NCI-H526 treated with DMSO at 0.1 percent for 48 hours (cell line): ENCODE data around the gene IFNLR1.

Experiments
- DNase-seq: peaks from one replicate; lab custom pipeline; 2025; lab: John Stamatoyannopoulos, UW

The IFNLR1 gene

DNA sequence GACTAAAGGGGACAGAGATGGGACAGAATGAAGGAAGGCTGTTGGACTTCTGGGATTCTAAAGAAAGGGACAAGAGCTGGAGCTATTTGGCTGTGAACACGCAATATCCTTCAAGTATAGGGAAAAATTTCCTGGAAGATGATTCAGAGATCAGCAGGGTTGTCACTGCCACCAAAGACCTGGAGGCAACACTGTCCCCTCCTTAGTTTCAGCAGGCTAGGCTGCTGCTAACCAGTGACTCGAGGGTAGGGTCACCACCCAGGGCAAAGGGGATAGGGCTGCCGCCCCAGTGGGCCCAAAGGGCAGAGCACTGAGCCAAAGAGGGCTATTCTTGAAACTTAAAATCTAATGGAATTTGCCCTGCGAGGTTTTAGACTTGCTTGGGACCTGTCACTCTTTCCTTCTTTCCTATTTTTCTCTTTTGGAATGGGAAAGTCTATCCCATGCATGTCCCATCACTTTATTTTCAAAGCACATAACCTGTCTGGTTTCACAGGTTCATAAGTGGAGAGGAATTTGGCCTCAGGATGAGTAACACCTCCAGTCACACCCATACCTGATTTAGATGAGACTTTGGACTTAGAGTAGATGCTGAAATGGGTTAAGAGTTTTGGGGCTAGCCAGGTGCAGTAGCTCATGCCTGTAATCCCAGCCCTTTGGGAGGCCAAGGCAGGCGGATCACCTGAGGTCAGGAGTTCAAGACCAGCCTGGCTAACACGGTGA, 11.9 kb downstream of the IFNLR1 start:
- no peak for DNase-seq

DNA sequence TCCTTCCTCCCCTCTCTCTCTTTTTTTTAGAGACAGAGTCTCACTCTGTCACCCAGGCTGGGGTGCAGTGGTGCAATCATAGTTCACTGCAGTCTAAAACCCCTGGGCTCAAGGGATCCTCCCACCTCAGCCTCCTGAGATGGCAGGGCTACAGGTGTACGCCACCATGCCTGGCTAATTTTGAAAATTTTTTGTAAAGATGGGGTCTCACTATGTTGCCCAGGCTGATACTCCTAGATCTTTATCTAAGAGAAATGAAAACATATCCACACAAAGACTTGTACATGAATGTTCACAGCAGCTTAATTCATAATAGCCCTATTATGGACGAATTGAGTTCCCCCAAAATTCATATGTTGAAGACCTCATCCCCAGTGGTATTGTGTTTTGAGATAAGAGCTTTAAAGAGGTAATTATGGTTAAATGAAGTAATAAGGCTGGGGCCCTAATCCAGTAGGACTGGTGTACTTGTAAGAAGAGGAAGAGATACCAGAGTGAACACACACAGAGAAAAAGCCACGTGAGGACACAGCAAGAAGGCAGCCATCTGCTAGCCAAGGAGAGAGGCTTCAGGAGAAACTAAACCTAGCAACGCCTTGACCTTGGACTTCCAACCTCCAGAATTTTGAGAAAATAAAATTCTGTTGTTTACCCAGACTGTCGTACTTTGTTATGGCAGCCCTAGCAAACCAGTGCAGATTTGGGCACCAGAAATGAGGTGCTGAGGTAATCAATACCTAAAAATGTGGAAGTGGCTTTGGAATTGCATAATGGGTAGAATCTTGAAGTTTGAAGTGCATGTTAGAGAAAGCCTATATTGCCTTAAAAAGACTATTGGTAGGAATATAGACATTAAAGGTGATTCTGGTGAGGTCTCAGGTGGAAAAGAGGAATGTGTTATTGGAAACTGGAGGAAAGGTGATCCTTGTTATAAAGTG, 13.2 kb downstream of the IFNLR1 start:
- DNase-seq = no peak

DNA sequence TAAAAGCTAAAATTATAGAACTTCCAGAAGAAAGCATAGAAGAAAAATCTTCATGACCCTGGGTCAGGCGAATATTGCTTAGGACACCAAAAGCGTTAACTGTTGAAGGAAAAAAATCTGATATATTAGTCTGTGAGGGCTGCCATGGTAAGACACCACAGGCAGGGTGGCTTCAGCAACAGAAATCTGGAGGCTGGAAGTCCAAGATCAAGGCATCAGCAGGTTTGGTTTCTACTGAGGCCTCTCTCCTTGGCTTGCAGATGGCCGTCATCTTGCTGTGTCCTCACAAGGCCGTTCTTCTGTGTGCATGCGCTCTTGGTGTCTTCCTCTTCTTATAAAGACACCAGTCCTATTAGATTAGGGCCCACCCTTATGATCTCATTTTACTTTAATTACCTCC, 14.5 kb downstream of the IFNLR1 start:
- no peak for DNase-seq

DNA sequence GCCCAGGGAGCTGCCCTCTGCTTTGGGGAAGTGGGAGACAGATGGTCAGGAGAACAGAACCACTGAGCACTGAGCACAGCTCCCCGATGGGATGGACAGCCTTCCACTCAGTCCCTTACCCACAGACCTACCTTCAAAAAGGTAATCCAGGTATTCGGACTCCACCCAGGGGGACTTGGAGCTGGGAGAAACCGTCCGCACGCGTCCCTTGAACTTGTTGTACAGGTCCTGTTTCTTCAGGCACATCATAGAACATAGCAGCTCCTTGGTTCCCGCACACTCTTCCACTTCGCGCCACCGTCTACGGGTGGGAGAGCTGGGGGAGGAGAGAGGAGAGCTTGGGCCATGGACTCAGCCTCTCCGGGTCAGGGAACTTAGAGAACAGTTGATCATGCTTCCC, 17.8 kb downstream of the IFNLR1 start:
- no peak for DNase-seq

DNA sequence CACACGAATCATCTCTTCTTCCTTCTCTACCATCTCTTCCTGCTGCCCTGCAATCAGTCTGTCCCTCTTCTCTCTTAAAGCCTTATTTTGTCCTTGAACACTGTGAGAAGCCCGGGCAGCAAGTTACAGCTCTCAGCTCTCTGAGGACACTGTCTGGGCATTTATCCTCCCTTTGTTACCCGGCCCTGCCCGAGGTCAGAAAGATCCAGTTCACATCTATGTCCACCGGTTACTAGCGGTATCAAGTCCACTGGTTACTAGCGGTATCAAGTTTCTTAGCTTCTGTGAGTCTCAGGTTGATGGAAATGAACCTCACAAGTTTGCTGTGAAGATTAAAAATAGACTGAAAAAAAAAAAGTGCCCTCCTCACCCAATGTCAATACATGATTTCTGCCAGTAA, 18.8 kb downstream of the IFNLR1 start:
- no peak for DNase-seq

DNA sequence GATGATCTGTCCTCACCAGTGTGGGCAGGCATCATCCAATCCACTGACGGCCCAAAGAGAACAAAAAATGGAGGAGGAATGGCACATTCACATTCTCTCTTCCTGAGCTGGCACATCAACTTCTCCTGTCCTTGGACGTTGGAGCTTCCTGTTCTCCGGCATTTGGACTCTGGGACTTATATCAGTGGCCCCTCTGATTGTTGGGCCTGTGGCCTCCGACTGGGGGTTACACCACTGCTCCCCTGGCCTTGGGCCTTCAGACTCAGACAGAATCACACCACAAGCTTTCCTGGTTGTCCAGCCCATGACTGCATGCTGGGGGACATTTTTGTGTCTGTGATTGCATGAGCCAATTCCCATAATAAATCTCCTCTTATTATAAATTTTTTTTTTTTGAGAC, 20.1 kb downstream of the IFNLR1 start:
- DNase-seq = no peak

DNA sequence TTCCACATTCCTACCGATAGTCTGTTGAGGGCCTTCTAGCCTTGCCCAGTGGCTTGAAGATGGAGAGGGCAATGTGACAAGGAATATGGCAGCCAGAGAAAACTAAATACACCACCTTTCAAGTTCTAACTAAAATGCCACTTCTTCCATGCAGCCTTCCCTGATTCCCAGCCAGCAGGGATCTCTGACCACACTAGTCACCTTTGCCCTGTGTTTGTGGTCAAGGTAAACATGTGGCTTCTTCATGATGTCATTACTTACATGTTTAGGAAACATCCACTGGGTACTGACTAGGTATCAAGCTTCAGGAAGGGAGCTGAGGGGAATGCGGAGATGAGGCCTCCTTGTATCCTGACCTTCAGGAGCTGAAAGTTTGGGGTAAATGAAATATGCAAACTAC, 21.6 kb downstream of the IFNLR1 start:
- DNase-seq = no peak

DNA sequence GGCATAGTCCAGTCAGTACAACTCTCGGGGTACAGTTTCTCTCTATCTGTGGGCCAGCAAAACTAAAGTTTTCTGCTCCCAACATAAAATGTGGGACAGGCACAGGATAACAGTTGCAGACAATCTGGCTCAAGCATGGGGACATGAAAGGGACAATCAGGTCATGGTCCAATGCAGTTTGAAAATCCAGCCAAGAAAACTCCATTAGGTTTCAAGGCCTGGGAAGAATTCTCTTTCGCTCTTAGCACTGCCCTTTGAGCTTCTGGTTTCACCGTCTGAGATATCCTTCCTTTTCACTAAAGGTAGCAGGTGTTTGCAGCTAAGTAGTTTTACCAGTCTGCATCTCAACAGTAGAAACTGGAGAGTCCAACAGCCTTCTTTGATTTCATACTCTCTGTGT, 23.1 kb downstream of the IFNLR1 start:
- DNase-seq = no peak

- no peak for DNase-seq
Measured at GRCh38 chr1:24162201-24162600, 24.9 kb downstream of the IFNLR1 start.

GRCh38 chr1:24161270-24161669, 25.8 kb downstream of the IFNLR1 start:
- DNase-seq = no peak

GRCh38 chr1:24159366-24159765, 27.7 kb downstream of the IFNLR1 start:
- DNase-seq = no peak

- no peak for DNase-seq
Measured at GRCh38 chr1:24157918-24158481, 29.1 kb downstream of the IFNLR1 start.

DNA sequence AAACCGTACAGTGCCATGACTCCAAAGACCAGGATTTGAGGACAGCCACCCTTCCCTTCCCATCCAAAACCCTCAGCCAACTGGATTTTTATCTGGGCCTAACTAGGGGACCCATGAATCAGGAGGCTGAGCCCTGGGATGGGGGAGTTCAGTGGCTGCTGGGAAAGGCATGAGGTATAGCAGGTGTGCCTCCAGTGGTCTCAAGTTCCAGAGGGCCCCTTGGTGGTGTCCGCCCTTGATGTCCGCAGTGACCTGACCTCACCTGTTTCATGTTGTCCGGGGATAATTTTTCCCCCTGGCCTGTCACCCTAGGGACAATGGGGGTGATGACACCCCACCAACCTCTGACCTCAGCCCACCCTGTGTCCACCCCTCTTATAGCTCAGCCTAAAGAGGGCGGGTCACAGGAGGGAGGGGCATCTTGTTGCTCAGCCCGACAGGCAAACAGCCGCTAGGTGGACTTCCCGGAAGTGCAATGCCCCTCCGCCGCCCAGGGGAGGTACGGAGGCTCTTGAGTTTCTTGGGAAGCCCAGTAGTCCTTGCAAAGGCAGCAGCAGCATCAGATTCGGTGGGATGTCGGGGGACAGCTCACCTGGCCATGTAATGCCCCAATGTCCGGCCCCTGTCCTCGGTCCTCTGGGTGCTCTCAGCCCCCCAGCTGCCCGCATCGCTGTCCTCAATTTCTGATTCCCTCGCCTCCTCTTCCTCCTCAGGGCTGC, 30.4 kb downstream of the IFNLR1 start:
- no peak for DNase-seq

- DNase-seq = no peak
Measured at GRCh38 chr1:24155011-24155782, 31.9 kb downstream of the IFNLR1 start.

DNA sequence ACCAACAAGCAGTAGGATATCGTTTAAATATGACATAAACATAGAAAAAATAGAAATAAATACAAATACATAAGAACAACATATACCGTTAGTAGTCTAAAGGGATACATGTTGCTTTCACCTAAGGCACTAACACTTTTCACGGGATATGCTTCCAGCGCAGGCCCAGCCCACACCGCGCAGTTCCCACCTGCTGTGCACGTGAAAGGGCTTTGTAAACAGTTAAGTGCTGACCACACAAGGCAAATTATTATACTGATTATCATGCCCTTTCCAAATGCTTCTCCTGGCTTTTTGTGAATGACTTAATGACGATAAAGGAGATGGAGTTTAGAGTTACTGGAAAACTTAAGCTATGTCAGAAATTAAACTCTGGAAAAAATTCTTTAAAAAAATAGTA, 32.9 kb downstream of the IFNLR1 start:
- peak; percentile 12 for DNase-seq

DNA sequence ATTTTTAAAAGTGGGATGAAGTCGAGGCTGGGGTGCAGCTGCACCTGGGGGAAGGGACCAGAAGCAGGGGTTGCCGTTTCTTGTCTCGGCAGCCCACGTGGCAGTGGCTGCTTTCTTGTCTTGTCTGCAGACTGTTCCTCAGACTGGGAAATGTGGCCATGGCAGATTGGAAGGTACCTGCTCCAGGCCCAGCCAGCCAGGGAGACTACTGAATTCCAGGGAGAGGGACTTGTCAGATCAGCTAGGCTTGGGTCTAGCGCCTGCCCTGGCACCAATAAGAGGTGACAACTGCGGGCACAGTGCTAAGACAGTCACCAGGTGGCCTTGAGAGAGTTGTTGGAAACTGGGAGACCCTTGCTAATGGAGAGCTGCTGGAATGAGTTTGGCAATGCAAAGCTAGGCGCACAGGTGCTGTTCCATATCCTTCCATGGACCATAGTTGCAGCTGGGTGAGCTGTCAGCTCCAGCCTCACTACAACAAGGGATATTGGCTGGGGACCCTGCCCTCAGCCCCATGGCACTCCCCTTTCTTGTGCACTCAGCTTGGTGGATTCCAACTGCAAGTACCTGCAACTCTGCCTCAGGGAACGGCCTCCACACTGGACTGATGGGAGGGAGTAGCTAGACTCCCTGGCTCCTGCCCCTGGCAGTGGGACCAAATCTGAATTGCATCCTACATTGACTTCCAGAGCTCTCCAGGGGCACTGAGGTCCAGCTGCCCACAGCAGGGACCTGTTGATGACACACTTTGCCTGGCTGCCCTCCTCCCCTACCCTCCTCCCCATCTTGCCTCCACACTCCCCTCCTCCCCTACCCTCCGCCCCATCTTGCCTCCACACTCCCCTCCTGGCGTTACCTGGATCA, 34.2 kb downstream of the IFNLR1 start:
- DNase-seq = no peak

GRCh38 chr1:24151175-24151533, 35.9 kb downstream of the IFNLR1 start:
- DNase-seq = peak; percentile 90

GRCh38 chr1:24150234-24151174, 36.6 kb downstream of the IFNLR1 start:
- DNase-seq = peak; percentile 76

- no peak for DNase-seq
Measured at GRCh38 chr1:24149866-24150233, 37.2 kb downstream of the IFNLR1 start.

- no peak for DNase-seq
Measured at GRCh38 chr1:24147816-24148215, 39.3 kb downstream of the IFNLR1 start.
